GM23248 (cell line): ENCODE data around the gene PRR5L. TPM values are rescaled to one million over a fixed set of nuclear protein-coding genes. Genes with fewer than 3 reads are reported as not detected.

ENCODE experiments used
- DNase-seq: peaks from one replicate; pipeline ENCODE4 v3.0.0-alpha.2; 2015
- H2AFZ ChIP-seq: fragments of 200-600 bp; sonication (generic); 2 replicates; pipeline ENCODE4 v1.6.1; 2016; ENCODE audit warnings: antibody characterized with exemption
- H3F3A ChIP-seq: fragments of 200-600 bp; sonication (generic); 2 replicates; pipeline ENCODE4 v1.6.1; 2016; ENCODE audit warnings: mild to moderate bottlenecking, antibody characterized with exemption, mixed run types; ENCODE audit not compliant: insufficient read depth
- H3K27ac ChIP-seq: fragments of 200-600 bp; sonication (generic); 2 replicates; pipeline ENCODE4 v1.5.1; 2016; ENCODE audit warnings: mild to moderate bottlenecking
- H3K27me3 ChIP-seq: fragments of 200-600 bp; sonication (generic); replicated peaks from 2 replicates; pipeline ENCODE4 v1.6.1; 2016; ENCODE audit warnings: mild to moderate bottlenecking; ENCODE audit not compliant: insufficient read depth
- H3K36me3 ChIP-seq: fragments of 200-600 bp; sonication (generic); 2 replicates; pipeline ENCODE4 v1.6.1; 2016; ENCODE audit warnings: low read depth, mild to moderate bottlenecking
- H3K4me1 ChIP-seq: fragments of 200-600 bp; sonication (generic); 2 replicates; pipeline ENCODE4 v1.6.1; 2016; ENCODE audit warnings: mild to moderate bottlenecking; ENCODE audit not compliant: insufficient read depth
- H3K4me2 ChIP-seq: fragments of 200-600 bp; sonication (generic); one replicate; pipeline ENCODE4 v1.6.1; 2016; ENCODE audit warnings: mild to moderate bottlenecking; ENCODE audit not compliant: unreplicated experiment
- H3K4me3 ChIP-seq: fragments of 200-600 bp; sonication (generic); 2 replicates; pipeline ENCODE4 v1.5.1; 2016; ENCODE audit warnings: mild to moderate bottlenecking
- H3K79me2 ChIP-seq: fragments of 200-600 bp; sonication (generic); 2 replicates; pipeline ENCODE4 v1.6.1; 2016; ENCODE audit warnings: mild to moderate bottlenecking; ENCODE audit not compliant: insufficient read depth
- H3K9ac ChIP-seq: fragments of 200-600 bp; sonication (generic); 2 replicates; pipeline ENCODE4 v1.6.1; 2016; ENCODE audit warnings: mild to moderate bottlenecking
- H3K9me2 ChIP-seq: fragments of 200-600 bp; sonication (generic); 2 replicates; pipeline ENCODE4 v1.6.1; 2016; ENCODE audit warnings: mixed run types, mild to moderate bottlenecking, moderate library complexity; ENCODE audit not compliant: insufficient read depth
- H3K9me3 ChIP-seq: fragments of 200-600 bp; sonication (generic); one replicate; pipeline ENCODE4 v1.6.1; 2017; ENCODE audit warnings: low read depth
- H4K20me1 ChIP-seq: fragments of 200-600 bp; sonication (generic); 2 replicates; pipeline ENCODE4 v1.6.0; 2016; ENCODE audit not compliant: insufficient read depth
- EZH2 ChIP-seq: fragments of 200-600 bp; sonication (generic); IDR thresholded peaks from 2 replicates; pipeline ENCODE4 v1.6.1; 2018; ENCODE audit warnings: antibody characterized with exemption, mild to moderate bottlenecking; ENCODE audit not compliant: insufficient read depth, poor library complexity, severe bottlenecking
- EZH2phosphoT487 ChIP-seq: fragments of 200-600 bp; sonication (generic); IDR thresholded peaks from 2 replicates; pipeline ENCODE4 v1.6.1; 2018; ENCODE audit warnings: antibody characterized with exemption, moderate library complexity, mild to moderate bottlenecking, low read depth; ENCODE audit not compliant: insufficient read depth
- WGBS, 2 experiments: methylation state at CpG; one replicate each; pipeline ENCODE4 v1.1.6; 2015 to 2017; ENCODE audit warnings: low lambda C conversion rate in 2 of 2, low coverage in 1 of 2; ENCODE audit errors: missing lambda C conversion rate in 2 of 2; 5-methylcytosine and 5-hydroxymethylcytosine counted together
- in situ Hi-C: fragments of 300-500 bp; cut with MboI; formaldehyde crosslinking; loops from 2 replicates; pipeline ENCODE4 v1.15.0; 2020
- polyA plus RNA-seq: library from polyadenylated mRNA; unstranded; fragments of >200 nt; fragmentation: Nextera tagmentation; extraction: Ambion mirVana; gene quantifications from 2 replicates; pipeline ENCODE4 v1.2.1, GENCODE V29; 2016
- total RNA-seq: library from RNA; depleted of rRNA; stranded (reverse); fragments of >200 nt; shearing (Covaris generic); gene quantifications from 2 replicates; pipeline ENCODE4 v1.2.3, GENCODE V29; 2014

PRR5L gene
- total and polyA plus RNA-seq, 2 experiments from 2014 or later = 9.0 to 29.8 TPM

GRCh38 chr11:36419791-36420424 lies 123.8 kb downstream of the PRR5L start:
- peak overlapping the region; percentile 54 for H3K9ac ChIP-seq
- 86 to 90% methylated on average over 7 of the region's 7 CpGs for WGBS, 2 experiments
- peak overlapping the region; percentile 75 for H3K4me2 ChIP-seq
- H3K27me3 ChIP-seq = no peaks in the 10 kb centered on the region
- H3K9me2 ChIP-seq = no peaks in the 10 kb centered on the region
- TF ChIP-seq EZH2 (no peak), EZH2phosphoT487 (no peak)
- H3F3A ChIP-seq = peaks cover 29% of the 10 kb centered on the region
- no peak for DNase-seq
- H3K4me3 ChIP-seq = 0 out of 2 replicates have a peak overlapping the region, but pooled peaks have one; percentile 5
- no peak overlapping the region for H2AFZ ChIP-seq
- H3K79me2 ChIP-seq = peaks cover 7% of the 10 kb centered on the region; the same call in 1 of the 2 replicates
- H4K20me1 ChIP-seq = no peaks in the 10 kb centered on the region
- peaks cover 26% of the 10 kb centered on the region for H3K4me1 ChIP-seq
- in situ Hi-C loops = no loop called here
- H3K36me3 ChIP-seq = peaks cover 4% of the 10 kb centered on the region; the same call in 1 of the 2 replicates
- H3K27ac ChIP-seq = peak overlapping the region; percentile 81
- no peaks in the 10 kb centered on the region for H3K9me3 ChIP-seq

DNA sequence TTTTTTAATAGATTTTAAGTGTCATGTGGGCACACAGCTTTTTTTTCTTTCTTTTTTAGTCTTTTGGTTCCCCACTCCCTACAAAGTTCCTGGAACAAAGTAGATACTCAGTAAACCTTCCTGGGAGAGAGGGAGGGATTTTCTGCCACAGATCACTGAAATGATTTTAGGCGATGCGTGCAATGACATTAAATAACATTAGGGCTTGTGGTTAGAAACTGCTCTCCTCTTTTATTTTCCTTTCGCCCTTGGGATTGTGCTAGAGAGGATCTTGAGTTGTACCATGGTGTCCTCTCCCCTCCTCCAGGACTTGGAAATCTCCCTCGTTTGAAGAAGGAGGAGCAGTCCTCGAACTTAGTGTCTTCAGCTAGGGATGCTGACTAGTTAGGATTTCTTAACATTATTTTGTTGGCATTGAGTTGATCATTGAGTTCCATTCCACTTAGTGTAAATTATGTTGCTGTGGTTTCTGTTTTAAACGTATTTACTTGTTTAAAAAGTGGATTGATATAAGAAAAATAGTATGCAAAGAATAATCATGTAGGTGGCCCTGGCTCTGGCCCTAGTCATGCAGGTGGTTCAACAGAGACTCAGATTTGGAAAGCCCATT lies 125.6 kb downstream of the PRR5L start:
- Histone ChIP-seq H3K9me2 (no peaks in the 10 kb centered on the region), H3K4me1 (peaks cover 39% of the 10 kb centered on the region), H3K4me3 (peak overlapping the region; percentile 49), H3K27ac (peak overlapping the region; percentile 81), H3K27me3 (no peaks in the 10 kb centered on the region), H3K9ac (peak overlapping the region; percentile 56), H3F3A (peaks cover 29% of the 10 kb centered on the region), H3K9me3 (no peaks in the 10 kb centered on the region), H3K4me2 (peak overlapping the region; percentile 75), H4K20me1 (no peaks in the 10 kb centered on the region), H3K36me3 (peaks cover 4% of the 10 kb centered on the region; the same call in 1 of the 2 replicates), H3K79me2 (0 out of 2 replicates have a peak, but pooled peaks cover 7% of the 10 kb centered on the region), H2AFZ (no peak overlapping the region)
- in situ Hi-C loops = no loop called here
- no peak for TF ChIP-seq EZH2phosphoT487
- no peak for TF ChIP-seq EZH2
- 49 to 50% methylated on average over 6 of the region's 6 CpGs for WGBS, 2 experiments
- DNase-seq = peak; percentile 74

- H3K79me2 ChIP-seq = 0 out of 2 replicates have a peak, but pooled peaks cover 7% of the 10 kb centered on the region
- H3K9ac ChIP-seq = no peak overlapping the region
- H2AFZ ChIP-seq = no peak overlapping the region
- no peak overlapping the region for H3K27ac ChIP-seq
- H3K4me2 ChIP-seq = no peak overlapping the region
- peaks cover 48% of the 10 kb centered on the region for H3K4me1 ChIP-seq
- TF ChIP-seq EZH2phosphoT487 (no peak), EZH2 (no peak)
- WGBS, 2 experiments = 88 to 94% methylated on average over 6 of the region's 6 CpGs
- H4K20me1 ChIP-seq = no peaks in the 10 kb centered on the region
- H3K9me2 ChIP-seq = no peaks in the 10 kb centered on the region
- in situ Hi-C loops = no loop called here
- H3K9me3 ChIP-seq = no peaks in the 10 kb centered on the region
- H3K27me3 ChIP-seq = no peaks in the 10 kb centered on the region
- peaks cover 20% of the 10 kb centered on the region for H3F3A ChIP-seq
- no peaks in the 10 kb centered on the region for H3K36me3 ChIP-seq
- H3K4me3 ChIP-seq = no peak overlapping the region
- no peak for DNase-seq
These were observed 129.5 kb downstream of the PRR5L start for GRCh38 chr11:36425561-36426081.

GRCh38 chr11:36426226-36426848 lies 130.2 kb downstream of the PRR5L start:
- WGBS, 2 experiments = 81 to 83% methylated on average over 4 of the region's 4 CpGs
- no peak overlapping the region for H3K9ac ChIP-seq
- H3K9me3 ChIP-seq = no peaks in the 10 kb centered on the region
- no peak for TF ChIP-seq EZH2phosphoT487
- no peak for TF ChIP-seq EZH2
- H3K4me2 ChIP-seq = no peak overlapping the region
- no peak overlapping the region for H3K4me3 ChIP-seq
- H3K27ac ChIP-seq = no peak overlapping the region; the same call in 1 of the 2 replicates
- DNase-seq = peak; percentile 22
- H3K36me3 ChIP-seq = no peaks in the 10 kb centered on the region
- no peaks in the 10 kb centered on the region for H3K27me3 ChIP-seq
- no peaks in the 10 kb centered on the region for H3K9me2 ChIP-seq
- H3F3A ChIP-seq = peaks cover 22% of the 10 kb centered on the region
- H4K20me1 ChIP-seq = no peaks in the 10 kb centered on the region
- H2AFZ ChIP-seq = no peak overlapping the region
- 0 out of 2 replicates have a peak, but pooled peaks cover 7% of the 10 kb centered on the region for H3K79me2 ChIP-seq
- H3K4me1 ChIP-seq = peaks cover 48% of the 10 kb centered on the region
- in situ Hi-C loops = no loop called here
